ENCODE measurements around the gene ISCU. TPM values are rescaled to one million over a fixed set of nuclear protein-coding genes. Genes with fewer than 3 reads are reported as not detected.

Gene ISCU
- polyA plus RNA-seq, 1 of the 3 experiments (the other 2 are of a cell fraction), result 165 TPM

DNA sequence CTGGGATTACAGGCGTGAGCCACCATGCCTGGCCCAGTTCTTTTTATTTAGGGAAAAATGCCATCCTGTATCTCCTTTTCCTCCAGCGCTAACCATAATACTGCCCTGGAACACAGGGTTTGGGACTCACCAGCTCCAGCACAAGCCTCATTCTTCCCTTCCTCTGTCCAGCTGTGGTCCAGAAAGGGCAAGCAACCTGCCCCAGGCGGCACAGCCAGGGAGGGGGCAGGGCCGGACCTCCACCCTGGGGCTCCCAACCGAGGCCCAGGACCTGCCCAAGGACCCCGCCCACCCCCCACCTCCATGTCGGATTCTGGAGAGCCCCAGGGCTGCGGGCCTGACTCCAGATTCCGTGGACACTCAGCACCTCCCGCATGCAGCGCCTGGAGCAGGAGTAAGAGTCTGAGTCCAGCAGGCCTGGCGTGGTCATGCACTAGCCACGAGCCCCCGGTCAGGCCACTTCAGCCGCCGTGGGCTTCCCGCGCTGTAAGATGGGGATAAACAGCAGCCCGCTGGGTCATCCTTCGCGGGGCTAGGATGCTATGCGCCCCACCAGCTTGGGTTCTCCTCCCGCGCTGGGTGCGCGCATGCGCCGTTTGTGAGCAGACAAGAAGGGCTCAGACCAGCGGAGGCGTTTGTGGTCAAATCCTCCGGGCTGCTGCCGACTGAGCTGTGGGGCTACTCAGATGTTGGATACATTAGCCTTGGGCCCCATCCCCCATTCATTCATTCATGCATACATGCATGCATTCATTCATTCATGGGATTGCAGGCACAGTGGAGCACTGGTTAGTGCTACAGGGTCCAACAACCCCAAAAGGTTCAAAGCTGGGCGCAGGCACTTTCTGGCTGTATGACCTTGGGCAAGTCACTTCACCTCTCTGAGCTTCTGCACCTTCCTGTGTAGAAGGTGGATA is 19.2 kb downstream of the ISCU start:
- 91% methylated on average over 14 of the region's 33 CpGs for WGBS (ENCODE audit: low lambda C conversion rate)
- Histone ChIP-seq H3K27ac (ENCODE audit: low read depth in 2 of 2, low read length in 1 of 2) (no peak overlapping the region), H3K9me3 (no peaks in the 10 kb centered on the region), H3K4me2 (no peak overlapping the region), H3K9me2 (no peaks in the 10 kb centered on the region), H3K27me3 (ENCODE audit: insufficient read depth) (no peaks in the 10 kb centered on the region), H3K4me3 (ENCODE audit: low read depth in 2 of 2, low read length in 1 of 2) (no peak overlapping the region), H2AFZ (ENCODE audit: low read depth) (no peak overlapping the region), H4K20me1 (ENCODE audit: insufficient read depth) (no peaks in the 10 kb centered on the region), H3F3A (replicated peaks; ENCODE audit: insufficient read depth) (no peaks in the 10 kb centered on the region), H3K36me3 (replicated peaks in 1 of 2; ENCODE audit: control insufficient read depth in 1 of 2, insufficient read depth in 2 of 2, low read length in 1 of 2) (no peaks in the 10 kb centered on the region), H3K79me2 (ENCODE audit: insufficient read depth) (no peaks in the 10 kb centered on the region), H3K9ac (no peak overlapping the region), H3K4me1 (ENCODE audit: control insufficient read depth in 1 of 2, insufficient read depth in 2 of 2, low read depth in 1 of 2, low read length in 1 of 2) (no peaks in the 10 kb centered on the region; a peak in 1 of 4 replicates)
- TF ChIP-seq ELF1 (IDR thresholded peaks at IDR 0.05) (no peak), FOXJ3 (CRISPR knock-in tag; IDR thresholded peaks at IDR 0.05) (no peak), SIN3A (IDR thresholded peaks at IDR 0.05; ENCODE audit: borderline replicate concordance, low read depth, low read length) (no peak), TAF1 (IDR thresholded peaks at IDR 0.05; ENCODE audit: borderline replicate concordance, low read depth, low read length) (no peak), NRF1 (IDR thresholded peaks at IDR 0.05; ENCODE audit: low read depth, low read length) (no peak), FOXM1 (IDR thresholded peaks at IDR 0.05; ENCODE audit: low read depth) (no peak), TCF12 (IDR thresholded peaks at IDR 0.05) (no peak), MXI1 (IDR thresholded peaks at IDR 0.05; ENCODE audit: low read depth, low read length) (no peak), EZH2phosphoT487 (IDR thresholded peaks at IDR 0.05; ENCODE audit: borderline replicate concordance, low read depth) (no peak), GATA2 (CRISPR knock-in tag; IDR thresholded peaks at IDR 0.05) (no peak), RCOR1 (IDR thresholded peaks at IDR 0.05; ENCODE audit: low read length) (no peak), SMC3 (IDR thresholded peaks at IDR 0.05; ENCODE audit: low read depth, low read length) (no peak), POLR2AphosphoS5 (IDR thresholded peaks at IDR 0.05; ENCODE audit: low read depth, low read length) (no peak), RXRA (IDR thresholded peaks at IDR 0.05; ENCODE audit: borderline replicate concordance, low read depth) (no peak)
- TF ChIP-seq, protein P1, sequence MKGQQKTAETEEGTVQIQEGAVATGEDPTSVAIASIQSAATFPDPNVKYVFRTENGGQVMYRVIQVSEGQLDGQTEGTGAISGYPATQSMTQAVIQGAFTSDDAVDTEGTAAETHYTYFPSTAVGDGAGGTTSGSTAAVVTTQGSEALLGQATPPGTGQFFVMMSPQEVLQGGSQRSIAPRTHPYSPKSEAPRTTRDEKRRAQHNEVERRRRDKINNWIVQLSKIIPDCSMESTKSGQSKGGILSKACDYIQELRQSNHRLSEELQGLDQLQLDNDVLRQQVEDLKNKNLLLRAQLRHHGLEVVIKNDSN (IDR thresholded peaks at IDR 0.05; ENCODE audit: borderline replicate concordance, low read depth), result no peak
- TF ChIP-seq, protein P2, sequence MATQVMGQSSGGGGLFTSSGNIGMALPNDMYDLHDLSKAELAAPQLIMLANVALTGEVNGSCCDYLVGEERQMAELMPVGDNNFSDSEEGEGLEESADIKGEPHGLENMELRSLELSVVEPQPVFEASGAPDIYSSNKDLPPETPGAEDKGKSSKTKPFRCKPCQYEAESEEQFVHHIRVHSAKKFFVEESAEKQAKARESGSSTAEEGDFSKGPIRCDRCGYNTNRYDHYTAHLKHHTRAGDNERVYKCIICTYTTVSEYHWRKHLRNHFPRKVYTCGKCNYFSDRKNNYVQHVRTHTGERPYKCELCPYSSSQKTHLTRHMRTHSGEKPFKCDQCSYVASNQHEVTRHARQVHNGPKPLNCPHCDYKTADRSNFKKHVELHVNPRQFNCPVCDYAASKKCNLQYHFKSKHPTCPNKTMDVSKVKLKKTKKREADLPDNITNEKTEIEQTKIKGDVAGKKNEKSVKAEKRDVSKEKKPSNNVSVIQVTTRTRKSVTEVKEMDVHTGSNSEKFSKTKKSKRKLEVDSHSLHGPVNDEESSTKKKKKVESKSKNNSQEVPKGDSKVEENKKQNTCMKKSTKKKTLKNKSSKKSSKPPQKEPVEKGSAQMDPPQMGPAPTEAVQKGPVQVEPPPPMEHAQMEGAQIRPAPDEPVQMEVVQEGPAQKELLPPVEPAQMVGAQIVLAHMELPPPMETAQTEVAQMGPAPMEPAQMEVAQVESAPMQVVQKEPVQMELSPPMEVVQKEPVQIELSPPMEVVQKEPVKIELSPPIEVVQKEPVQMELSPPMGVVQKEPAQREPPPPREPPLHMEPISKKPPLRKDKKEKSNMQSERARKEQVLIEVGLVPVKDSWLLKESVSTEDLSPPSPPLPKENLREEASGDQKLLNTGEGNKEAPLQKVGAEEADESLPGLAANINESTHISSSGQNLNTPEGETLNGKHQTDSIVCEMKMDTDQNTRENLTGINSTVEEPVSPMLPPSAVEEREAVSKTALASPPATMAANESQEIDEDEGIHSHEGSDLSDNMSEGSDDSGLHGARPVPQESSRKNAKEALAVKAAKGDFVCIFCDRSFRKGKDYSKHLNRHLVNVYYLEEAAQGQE (IDR thresholded peaks at IDR 0.05; ENCODE audit: low read depth, low read length), result no peak
- ChIA-PET POLR2A (no interaction called here), CTCF (interaction anchor here (0.8 to 4.7 kb wide), 3 partner anchors 11 to 223 kb away, joined by 3 to 38 read pairs (median 8); no protein-coding TSS in a partner anchor)
- no peak for DNase-seq

All from SK-N-SH (cell line).